ENCODE results near the gene MX2.
"Not testable (repeated sequence)": the region's sequence is repeated elsewhere in the genome, so short reads cannot be mapped to it uniquely, and the experiment has no call there.

MX2 gene

DNA sequence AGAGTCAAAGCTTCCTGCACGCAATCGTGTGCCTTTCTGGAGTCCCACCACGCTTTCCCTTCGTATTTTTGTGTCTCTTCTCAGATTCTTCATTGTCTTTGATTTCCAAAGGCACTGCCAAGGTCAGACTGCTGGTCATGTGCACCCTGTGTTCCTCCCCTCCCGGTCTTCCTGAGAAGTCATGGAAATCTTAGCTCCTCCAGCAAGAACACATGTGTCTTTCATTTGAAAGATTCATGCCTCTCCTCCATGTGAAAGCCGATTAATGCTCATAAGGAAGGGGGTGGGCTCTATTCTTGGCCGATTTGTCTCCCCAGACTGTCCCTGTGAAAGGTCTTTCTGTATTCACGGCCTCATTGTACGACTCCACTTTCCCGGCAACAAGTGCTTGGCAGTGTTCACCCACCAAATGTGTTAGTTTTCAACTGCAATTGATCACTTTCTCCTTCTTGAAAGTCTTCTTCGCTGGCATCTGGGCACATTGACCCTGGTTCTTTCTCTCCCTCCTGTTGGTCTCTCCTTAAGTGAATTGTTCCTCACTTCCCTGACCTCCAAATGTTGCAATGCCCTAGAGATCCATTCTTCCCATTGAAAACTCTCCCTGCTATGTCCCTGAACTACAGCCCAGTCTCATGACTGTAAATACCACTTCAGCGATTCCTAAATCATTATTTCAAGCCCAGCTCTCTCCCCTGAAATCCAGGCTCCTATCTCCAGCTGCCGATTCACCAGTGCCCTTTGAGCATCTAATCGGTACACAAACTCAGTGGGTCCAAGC, 25.4 kb downstream of the MX2 start:
- DNase-seq (ENCODE audit: low read depth) = no peak

DNA sequence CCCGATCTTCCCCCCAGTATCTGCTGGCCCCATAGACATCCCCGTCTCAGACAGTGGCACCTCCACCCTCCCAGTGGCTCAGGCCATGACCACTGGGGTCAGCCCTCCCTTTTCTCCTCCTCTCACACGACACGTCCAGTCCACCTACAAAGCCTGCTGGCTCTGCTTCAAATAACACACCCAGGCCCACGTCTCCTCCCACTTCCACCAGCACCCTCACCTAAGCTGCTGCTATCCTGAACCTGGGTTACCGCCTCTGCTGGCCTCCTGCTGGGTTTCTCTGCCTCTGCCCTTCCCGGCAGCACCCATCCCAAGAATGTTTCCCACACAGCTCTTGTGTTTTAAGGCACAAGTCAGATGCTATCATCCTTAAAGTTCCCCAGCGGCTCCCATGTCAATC, 26.0 kb downstream of the MX2 start:
- no peak for DNase-seq (ENCODE audit: low read depth)

DNA sequence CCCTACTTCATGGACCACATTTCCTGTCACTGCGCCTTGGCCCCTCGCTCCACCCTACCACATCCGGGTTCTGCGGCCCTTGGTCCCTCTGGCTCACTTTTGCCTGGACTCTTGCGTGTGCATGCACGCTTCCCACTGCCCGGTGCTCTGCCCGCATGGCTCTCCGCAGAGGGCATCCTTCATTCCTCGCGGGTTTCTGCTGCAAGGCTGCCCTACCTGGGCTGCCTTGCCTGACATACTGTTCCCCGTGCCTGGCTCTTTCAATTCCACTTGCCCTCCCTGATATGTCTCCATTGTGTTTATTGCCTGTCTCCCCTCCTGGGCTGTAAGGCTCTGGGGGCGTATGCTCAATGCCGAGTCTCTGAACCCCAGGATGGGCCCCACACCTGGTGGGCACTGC, 26.4 kb downstream of the MX2 start:
- no peak for DNase-seq (ENCODE audit: low read depth)

DNA sequence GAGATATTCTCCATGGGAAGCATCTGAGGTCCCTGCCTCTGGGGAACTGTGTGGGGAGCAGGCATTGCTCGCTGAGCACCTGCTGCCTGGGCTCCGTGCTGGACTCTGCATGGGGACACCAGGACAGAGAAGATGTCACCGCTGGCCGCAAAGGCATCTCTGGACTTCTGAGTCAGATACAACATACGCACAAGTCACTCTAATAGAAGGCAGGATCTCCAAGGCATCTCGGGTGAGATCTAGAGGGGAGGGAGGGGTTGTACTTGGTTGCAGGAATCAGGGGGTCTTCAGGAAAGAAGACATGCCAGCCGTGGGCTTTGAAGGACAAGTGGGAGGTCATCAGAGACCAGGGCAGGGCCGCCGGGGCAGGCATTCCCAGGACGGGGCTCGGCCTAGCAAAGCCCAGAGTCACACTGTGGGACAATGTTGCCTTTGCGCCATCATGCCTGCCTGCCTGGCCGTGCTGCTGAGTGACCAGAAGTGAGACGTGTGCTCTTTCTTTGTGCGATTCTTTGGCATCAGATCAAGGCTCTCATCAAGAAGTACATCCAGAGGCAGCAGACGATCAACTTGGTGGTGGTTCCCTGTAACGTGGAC, 28.3 kb downstream of the MX2 start:
- no peak for DNase-seq (ENCODE audit: low read depth)

DNA sequence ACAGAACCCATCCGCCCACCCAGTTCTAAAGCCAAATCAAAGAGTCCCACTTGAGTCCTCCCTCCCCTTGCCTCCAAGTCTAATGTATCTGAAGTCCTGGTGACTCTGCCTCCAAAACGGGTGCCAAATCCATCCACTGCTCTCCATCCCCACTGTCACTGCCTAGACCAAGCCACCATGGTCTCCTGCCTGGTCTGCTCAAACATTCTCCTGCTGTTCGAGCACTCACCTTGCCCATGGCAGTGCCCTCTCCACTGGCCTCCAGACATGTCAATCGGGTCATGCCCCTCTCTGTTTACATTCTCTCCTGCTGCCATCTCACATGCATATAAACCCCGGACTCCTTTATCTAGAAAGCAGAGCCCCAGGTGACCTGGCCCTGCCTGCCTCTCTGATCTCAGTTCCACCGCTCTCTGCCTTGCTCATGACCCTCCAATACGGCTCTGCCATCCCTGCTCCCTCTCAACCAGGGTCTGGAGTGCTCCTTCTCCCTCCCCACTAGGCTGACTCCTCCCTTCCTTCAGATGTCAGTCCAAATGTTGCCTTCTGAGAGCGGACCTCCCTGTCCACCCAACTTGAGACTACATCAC, 32.1 kb downstream of the MX2 start:
- no peak for DNase-seq (ENCODE audit: low read depth)

DNA sequence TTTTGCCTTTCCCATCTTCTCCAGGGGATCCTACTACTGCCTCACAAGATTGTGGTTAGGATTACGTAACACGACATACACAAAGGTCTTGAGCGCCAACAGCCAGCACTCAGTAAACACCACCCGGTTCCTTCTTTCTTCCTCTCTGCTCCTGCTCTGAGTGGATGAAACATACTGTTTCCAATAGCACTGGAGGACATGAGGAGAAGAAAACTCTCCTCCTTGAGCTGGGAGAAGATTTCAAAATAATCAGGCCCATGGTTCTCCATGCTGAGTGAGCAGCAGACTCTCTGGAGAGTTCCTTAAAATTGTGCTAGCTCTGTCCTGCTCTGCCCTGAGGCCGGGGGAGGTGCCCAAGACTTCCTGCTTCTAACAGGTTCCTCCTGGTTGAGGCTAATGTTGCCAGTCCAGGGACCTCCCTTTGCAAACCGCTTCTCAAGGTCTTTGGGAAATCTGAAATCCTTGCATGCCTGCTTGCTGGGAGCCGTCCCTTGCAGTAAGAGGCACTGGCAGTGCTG, 34.8 kb downstream of the MX2 start:
- no peak for DNase-seq (ENCODE audit: low read depth)

DNA sequence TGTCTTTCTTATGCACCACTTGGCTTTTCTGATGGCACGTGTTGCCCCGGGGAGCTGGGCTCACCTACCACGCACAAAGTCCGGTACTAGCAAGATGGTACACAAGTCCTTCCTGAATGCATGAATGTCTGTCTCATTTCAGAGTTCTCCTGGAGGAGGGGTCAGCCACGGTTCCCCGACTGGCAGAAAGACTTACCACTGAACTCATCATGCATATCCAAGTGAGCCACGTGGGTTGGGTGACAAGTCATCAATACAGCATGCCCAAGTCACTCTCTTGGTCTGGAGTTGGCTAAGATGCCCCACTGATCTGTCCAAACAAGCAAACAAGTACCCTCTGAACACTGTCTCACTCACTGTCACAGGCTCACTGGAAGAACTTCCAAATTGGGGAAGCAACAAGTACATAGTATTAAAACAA, 35.7 kb downstream of the MX2 start:
- no peak for DNase-seq (ENCODE audit: low read depth)

DNA sequence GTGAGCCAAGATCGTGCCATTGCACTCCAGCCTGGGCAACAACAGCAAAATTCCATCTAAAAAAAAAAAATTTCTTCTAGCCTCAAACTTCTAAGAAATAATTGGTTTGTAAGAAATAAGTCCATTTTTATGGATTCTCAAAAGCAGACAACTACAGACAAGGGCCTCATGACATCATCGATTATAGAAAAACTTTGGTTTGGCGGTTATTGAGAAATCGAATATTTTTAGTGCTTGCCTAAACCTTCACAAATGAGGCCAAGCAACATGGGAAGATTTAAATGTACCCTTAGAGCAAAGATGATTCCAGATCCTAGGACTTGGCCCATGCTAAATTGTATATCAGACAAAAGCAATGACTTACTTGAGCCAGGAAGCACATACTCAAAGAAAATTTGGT, 36.4 kb downstream of the MX2 start:
- no peak for DNase-seq (ENCODE audit: low read depth)

DNA sequence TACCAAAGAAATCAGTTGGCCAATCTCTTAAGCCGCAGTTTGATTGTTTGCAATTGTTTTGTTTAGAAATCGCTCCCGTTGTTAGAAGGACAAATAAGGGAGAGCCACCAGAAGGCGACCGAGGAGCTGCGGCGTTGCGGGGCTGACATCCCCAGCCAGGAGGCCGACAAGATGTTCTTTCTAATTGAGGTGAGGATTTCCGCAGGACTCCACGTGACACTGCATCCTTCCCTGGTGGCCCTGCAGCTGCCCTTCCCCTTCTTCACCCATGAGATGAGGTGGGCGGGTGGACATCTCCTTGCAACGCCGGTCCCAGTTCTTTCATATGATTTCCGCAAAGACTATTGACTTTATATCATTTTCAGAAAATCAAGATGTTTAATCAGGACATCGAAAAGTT, 37.0 kb downstream of the MX2 start:
- no peak for DNase-seq (ENCODE audit: low read depth)

DNA sequence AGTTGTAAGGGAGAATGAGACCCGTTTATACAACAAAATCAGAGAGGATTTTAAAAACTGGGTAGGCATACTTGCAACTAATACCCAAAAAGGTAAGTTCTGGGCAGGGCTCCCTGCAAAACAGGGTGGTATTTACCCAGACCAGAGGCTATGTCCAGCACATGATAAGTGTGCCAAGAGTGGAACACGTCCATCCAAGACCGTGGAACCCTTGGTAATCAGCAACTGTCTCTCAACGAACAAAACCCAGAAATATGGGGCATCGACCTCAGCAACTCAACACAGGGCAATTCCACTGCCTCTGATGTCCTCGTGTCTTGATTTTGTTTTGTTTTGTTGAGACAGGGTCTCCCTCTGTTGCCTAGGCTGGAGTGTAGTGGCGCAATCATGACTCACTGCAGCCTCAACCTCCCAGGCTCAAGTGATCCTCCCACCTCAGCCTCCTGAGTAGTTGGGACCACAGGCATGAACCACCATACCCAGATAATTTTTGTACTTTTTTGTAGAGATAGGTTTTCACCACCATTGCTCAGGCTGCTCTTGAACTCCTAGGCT, 37.5 kb downstream of the MX2 start:
- DNase-seq (ENCODE audit: low read depth) = no peak

DNA sequence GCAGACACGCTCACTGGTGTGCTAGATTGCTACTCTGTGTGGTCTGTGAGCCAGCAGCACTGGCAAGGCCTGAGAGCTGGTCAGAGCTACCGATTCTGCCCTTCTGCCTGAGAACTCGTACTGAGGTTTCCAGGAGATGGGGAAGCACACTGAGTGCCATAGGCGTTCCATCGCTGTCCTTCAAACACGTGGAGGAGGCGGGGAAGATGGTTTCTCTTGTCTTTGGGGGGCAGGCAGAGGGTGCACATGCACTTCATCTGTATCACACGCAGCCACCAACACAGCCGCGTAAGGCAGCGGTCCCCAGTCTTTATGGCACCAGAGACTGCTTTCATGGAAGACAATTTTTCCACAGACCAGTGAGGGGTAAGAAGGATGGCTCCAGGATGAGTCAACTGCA, 40.4 kb downstream of the MX2 start:
- DNase-seq (ENCODE audit: low read depth) = no peak

DNA sequence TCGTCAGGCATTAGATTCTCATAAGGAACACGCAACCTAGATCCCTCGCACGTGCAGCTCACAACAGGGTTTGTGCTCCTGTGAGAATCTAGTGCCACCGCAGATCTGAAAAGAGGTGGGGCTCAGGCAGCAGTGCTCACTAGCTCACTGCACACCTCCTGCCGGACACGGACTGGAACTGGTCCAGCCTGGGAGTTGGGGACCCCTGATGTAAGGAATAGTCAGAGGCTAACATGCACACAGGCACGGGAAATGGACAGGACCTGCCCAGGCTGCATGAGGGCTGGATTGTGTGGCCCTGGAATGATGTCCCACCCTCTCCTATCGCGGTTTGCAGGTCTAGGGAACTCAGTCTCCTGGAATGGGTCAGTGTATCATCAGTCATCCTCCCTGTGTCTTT, 41.0 kb downstream of the MX2 start:
- no peak for DNase-seq (ENCODE audit: low read depth)

DNA sequence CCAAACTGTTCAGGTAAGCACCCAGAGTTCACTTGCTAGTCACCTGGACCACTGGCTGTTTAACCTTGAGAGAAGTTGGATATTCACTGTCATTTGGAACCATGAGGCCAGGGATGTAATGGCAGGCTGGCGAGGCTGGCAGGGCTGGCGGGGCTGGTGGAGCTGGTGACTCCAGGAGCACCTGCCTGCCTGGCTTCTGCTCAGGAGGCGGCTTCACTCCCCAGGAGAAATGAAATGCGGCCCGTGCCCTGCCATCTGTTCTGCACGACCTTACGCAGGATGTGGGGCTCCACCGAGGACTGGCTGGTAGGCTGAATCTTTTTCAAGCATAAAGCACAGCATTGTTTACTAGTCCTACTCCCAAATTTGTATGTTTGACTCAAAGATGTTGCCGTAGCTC, 41.5 kb downstream of the MX2 start:
- no peak for DNase-seq (ENCODE audit: low read depth)

DNA sequence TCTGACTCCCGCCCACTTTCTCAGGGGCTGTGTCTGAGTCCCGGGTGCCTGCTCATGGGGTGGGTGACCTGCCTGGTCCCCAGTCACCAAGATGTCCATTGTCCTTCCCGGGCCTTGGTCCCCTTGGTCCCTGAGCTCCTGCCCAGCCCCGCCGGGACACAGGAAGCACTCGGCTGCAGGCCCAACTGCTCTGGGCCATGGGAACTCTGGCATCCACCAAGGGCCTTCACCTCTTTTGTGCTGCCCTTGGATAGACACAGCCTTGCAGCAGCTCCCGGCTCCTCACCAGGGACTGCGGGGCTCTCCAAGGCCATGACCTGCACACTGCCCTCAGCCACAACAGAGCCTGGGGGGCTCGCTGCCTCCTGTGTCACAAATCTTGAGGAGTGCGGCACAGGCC, 42.1 kb downstream of the MX2 start:
- DNase-seq (ENCODE audit: low read depth) = no peak

DNA sequence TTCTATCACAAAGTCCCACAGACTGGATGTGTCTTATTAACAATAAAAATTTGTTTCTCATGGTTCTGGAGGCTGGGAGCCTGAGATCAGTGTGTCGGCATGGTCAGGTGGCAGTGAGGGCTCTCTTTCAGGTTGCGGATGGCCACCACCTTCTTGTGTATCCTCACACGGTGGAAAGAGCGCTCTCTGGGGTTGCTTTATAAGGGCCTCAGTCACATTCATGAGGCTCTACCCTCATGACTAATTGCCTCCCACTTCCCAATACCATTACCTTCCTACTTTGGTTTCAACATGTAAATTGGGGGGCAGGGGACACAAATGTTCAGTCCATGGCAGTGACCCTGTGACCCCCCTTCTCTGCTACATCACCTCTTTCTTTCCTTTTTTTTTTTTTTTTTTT, 43.5 kb downstream of the MX2 start:
- DNase-seq (ENCODE audit: low read depth) = no peak

DNA sequence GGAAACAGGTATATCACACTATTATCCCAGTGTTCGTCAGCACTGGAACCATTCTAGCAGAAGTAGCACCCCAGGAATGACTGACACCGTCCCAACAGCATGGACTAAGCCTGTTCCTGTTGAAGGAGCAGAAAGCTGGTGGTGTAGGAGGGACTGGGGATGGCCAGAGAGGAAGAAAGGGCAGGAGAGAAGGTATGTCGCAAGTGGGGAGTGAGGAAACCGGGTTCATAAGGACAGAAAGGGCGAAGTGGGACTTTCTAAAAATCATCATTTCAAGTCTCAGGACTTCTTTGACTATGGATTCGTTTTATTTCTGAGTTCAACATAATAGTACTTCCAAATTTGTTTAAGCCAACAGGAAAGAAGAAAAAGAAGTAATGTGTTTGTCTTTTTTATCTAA, 44.5 kb downstream of the MX2 start:
- DNase-seq (ENCODE audit: low read depth) = no peak

DNA sequence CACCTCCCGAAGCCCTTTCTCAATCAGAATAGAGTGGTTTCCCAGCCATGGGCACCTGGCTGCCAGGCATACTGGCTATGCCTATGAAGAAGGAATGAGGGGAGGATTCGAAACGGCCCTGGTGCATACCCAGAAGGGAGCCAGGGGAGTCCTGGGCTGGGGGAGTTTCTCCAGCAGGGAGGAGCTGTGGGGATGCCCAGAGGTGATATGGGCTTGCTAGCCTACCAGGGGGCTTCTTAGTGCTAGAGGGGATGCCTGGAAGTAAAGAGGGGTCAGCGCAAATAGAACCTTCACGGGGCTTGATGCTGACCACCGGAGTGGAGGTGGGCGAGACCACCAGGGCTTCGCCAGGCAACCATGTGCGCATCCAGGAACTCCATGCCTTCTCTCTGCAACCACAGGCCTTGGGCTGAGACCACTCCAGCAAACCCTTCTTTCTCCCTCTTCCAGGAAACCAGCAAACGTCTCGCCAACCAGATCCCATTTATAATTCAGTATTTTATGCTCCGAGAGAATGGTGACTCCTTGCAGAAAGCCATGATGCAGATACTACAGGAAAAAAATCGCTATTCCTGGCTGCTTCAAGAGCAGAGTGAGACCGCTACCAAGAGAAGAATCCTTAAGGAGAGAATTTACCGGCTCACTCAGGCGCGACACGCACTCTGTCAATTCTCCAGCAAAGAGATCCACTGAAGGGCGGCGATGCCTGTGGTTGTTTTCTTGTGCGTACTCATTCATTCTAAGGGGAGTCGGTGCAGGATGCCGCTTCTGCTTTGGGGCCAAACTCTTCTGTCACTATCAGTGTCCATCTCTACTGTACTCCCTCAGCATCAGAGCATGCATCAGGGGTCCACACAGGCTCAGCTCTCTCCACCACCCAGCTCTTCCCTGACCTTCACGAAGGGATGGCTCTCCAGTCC, 46.0 kb downstream of the MX2 start:
- DNase-seq (ENCODE audit: low read depth) = no peak

DNA sequence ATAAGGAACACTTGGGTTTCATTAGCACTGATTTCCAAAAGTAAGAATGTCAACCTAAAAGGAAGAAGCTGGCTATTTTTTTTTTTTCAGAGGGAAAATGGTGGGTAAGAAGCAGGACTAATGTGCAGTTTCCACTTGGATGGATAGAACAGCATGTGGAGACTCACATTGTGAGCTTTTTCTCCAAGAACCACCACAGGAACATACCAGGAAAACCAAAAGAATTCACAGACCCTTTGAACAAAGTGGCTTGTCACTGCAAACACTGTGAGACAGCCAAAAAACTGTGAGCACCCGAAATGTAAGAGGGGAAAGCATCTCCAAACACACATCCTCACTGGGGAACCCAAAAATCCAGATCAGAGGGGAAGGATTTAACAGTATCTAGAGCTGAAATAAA, 48.5 kb downstream of the MX2 start:
- no peak for DNase-seq (ENCODE audit: low read depth)

DNA sequence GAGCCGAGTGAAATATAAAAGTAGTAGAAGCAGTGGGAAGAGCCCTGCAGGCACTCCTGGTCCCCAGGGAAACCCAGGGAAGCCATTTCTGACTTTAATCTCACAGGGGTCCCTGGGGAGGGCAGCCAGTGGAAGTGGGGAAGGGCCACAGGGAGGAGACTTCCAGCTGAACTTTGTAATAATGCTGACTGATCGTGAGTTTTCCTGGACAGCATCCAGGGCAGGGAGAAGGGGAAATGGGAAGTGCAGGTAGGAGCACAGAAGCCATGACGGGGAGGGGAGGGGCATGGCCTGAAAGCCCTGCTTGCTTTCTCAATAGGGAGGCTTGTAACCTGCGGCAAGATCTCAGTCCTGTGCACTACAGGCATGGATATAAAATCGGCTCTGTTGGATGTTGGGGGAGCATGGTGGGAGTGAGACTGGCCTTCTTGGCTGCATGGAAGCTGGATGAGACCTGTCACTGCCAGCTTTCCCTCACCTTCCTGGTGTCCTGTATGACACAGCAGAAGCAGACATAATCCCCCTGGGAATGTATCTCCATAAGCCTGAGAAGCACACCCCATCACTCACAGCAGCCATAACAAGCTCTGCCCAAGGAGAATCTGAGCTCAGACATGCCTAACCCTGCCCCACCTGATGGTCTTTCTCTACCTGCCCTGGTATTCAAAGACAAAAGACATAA, 49.1 kb downstream of the MX2 start:
- DNase-seq (ENCODE audit: low read depth) = no peak

DNA sequence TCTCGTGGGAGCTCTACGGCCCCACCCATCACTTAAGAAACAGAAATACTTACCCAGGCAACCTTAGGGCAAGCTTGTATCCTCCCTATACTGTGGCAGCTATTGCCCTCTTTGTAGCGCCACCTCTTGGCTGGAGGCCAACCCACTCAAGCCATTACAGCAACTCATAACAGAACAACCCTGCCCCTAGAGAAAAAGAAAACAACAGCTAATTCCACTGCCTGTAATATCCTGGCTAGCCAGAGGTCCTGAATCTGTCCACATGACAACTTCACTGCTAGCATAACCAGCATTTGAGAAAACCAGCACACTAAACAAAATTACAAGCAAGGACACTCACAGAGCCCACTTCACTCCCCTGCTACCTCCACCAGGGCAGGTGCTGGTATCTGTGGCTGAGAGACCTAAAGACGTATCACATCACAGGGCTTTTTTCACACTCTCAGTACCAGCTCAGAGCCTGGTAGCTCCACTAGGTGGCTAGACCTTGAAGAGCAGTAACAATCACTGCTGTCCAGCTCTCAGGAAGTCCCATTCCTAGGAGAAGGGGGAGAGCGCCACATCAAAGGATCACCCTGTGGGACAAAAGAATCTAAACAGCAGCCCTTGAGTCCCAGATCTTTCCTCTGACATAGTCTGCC, 49.7 kb downstream of the MX2 start:
- DNase-seq (ENCODE audit: low read depth) = no peak

DNA sequence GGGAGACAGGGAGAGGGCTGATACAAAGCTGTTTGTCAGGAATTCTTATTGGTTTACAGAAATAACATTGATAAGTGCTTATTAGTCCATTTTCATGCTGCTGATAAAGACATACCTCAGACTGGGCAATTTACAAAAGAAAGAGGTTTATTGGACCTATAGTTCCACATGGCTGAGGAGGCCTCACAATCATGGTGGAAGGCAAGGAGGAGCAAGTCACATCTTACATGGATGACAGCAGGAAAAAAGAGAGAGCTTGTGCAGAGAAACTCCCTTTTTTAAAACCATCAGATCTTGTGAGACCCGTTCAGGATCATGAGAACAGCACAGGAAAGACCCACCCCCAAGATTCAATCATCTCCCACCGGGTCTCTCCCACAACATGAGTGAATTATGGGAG, 55.7 kb downstream of the MX2 start:
- DNase-seq (ENCODE audit: low read depth) = not testable (repeated sequence)
